Measurements from ENCODE around the gene CDH23.
"Not testable (repeated sequence)": the region's sequence is repeated elsewhere in the genome, so short reads cannot be mapped to it uniquely, and the experiment has no call there.

The CDH23 gene

GRCh38 chr10:71599518-71599917, 202.8 kb downstream of the CDH23 start:
- Histone ChIP-seq H3K27ac (ENCODE audit: low read depth, low read length) (peak overlapping the region; percentile 90), H3K4me1 (ENCODE audit: control insufficient read depth in 5 of 5, insufficient read depth in 5 of 5, low read length in 5 of 5) (peaks cover 15 to 37% (median 29%) of the 10 kb centered on the region in 5 donors), H3K9ac (ENCODE audit: low read length in 5 of 5) (no peak overlapping the region)

DNA sequence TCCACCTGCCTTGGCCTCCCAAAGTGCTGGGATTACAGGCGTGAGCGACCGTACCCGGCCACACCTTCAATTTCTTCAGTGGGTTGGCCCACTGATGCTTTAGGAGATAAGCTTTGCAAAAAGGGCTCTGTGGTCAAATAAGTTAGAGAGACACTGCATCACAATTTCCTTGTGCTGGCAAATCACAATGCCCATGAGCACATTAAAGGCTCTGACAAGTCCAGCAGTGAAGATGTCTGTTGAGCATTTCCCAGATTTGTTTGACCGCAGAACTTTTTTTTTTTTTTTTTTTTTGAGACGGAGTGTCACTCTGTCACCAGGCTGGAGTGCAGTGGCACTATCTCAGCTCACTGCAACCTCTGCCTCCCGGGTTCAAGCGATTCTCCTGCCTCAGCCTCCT, 203.5 kb downstream of the CDH23 start:
- H3K4me1 ChIP-seq (ENCODE audit: control insufficient read depth in 5 of 5, insufficient read depth in 5 of 5, low read length in 5 of 5): peaks cover 15 to 42% (median 34%) of the 10 kb centered on the region in 5 donors
- not testable (repeated sequence) for H3K27me3 ChIP-seq (ENCODE audit: control insufficient read depth in 5 of 5, insufficient read depth in 4 of 5, low read length in 5 of 5); H3K36me3 ChIP-seq (ENCODE audit: control insufficient read depth in 5 of 5, insufficient read depth in 5 of 5, low read length in 5 of 5); H3K27ac ChIP-seq (ENCODE audit: low read depth, low read length); H3K4me3 ChIP-seq (ENCODE audit: low read depth in 1 of 5, low read length in 5 of 5); H3K9ac ChIP-seq (ENCODE audit: low read length in 5 of 5); H3K9me3 ChIP-seq (ENCODE audit: control insufficient read depth in 5 of 5, low read length in 5 of 5)

More at GRCh38 chr10:71599518-71599917, 202.8 kb downstream of the CDH23 start:
- Histone ChIP-seq H3K27me3 (ENCODE audit: control insufficient read depth in 5 of 5, insufficient read depth in 4 of 5, low read length in 5 of 5) (no peaks in the 10 kb centered on the region), H3K9me3 (ENCODE audit: control insufficient read depth in 5 of 5, low read length in 5 of 5) (no peaks in the 10 kb centered on the region), H3K36me3 (ENCODE audit: control insufficient read depth in 5 of 5, insufficient read depth in 5 of 5, low read length in 5 of 5) (no peaks in the 10 kb centered on the region), H3K4me3 (ENCODE audit: low read depth in 1 of 5, low read length in 5 of 5) (no peak overlapping the region)

GRCh38 chr10:71600849-71601248, 204.1 kb downstream of the CDH23 start:
- no peak overlapping the region for H3K9ac ChIP-seq (ENCODE audit: low read length in 5 of 5)
- no peaks in the 10 kb centered on the region for H3K36me3 ChIP-seq (ENCODE audit: control insufficient read depth in 5 of 5, insufficient read depth in 5 of 5, low read length in 5 of 5)
- no peaks in the 10 kb centered on the region for H3K27me3 ChIP-seq (ENCODE audit: control insufficient read depth in 5 of 5, insufficient read depth in 4 of 5, low read length in 5 of 5)
- H3K4me1 ChIP-seq (ENCODE audit: control insufficient read depth in 5 of 5, insufficient read depth in 5 of 5, low read length in 5 of 5): peaks cover 15 to 42% (median 34%) of the 10 kb centered on the region in 5 donors
- H3K9me3 ChIP-seq (ENCODE audit: control insufficient read depth in 5 of 5, low read length in 5 of 5): no peaks in the 10 kb centered on the region
- no peak overlapping the region for H3K4me3 ChIP-seq (ENCODE audit: low read depth in 1 of 5, low read length in 5 of 5)
- H3K27ac ChIP-seq (ENCODE audit: low read depth, low read length): no peak overlapping the region

DNA sequence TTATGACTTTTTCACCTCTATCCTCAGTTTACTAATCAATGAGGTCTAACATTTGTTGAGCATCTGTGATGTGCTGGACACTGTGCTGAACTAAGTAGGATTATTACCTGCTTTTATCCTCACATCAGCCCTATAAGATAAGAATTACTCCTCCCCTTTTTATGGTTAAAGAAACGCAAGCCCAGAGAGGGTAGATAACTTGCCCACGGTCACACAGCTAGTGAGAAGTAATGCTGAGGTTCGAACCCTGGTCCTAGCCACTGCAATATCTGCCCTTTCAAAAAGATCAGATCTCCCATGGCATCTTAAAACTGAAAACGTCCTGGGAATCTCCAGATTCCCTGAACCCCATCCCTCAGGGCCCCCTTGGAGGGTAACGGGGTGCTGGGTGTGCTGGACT, 204.6 kb downstream of the CDH23 start:
- no peak overlapping the region for H3K4me3 ChIP-seq (ENCODE audit: low read depth in 1 of 5, low read length in 5 of 5)
- no peak overlapping the region for H3K9ac ChIP-seq (ENCODE audit: low read length in 5 of 5)
- no peak overlapping the region for H3K27ac ChIP-seq (ENCODE audit: low read depth, low read length)

GRCh38 chr10:71603150-71603549, 206.4 kb downstream of the CDH23 start:
- Histone ChIP-seq H3K36me3 (ENCODE audit: control insufficient read depth in 5 of 5, insufficient read depth in 5 of 5, low read length in 5 of 5) (no peaks in the 10 kb centered on the region), H3K27ac (ENCODE audit: low read depth, low read length) (no peak overlapping the region), H3K27me3 (ENCODE audit: control insufficient read depth in 5 of 5, insufficient read depth in 4 of 5, low read length in 5 of 5) (no peaks in the 10 kb centered on the region), H3K9me3 (ENCODE audit: control insufficient read depth in 5 of 5, low read length in 5 of 5) (no peaks in the 10 kb centered on the region), H3K4me3 (ENCODE audit: low read depth in 1 of 5, low read length in 5 of 5) (no peak overlapping the region), H3K4me1 (ENCODE audit: control insufficient read depth in 5 of 5, insufficient read depth in 5 of 5, low read length in 5 of 5) (peaks cover 7 to 28% (median 24%) of the 10 kb centered on the region in 5 donors), H3K9ac (ENCODE audit: low read length in 5 of 5) (no peak overlapping the region)

More for the DNA sequence above, 204.6 kb downstream of the CDH23 start:
- peaks cover 15 to 42% (median 34%) of the 10 kb centered on the region in 5 donors for H3K4me1 ChIP-seq (ENCODE audit: control insufficient read depth in 5 of 5, insufficient read depth in 5 of 5, low read length in 5 of 5)
- no peaks in the 10 kb centered on the region for H3K27me3 ChIP-seq (ENCODE audit: control insufficient read depth in 5 of 5, insufficient read depth in 4 of 5, low read length in 5 of 5)
- no peaks in the 10 kb centered on the region for H3K9me3 ChIP-seq (ENCODE audit: control insufficient read depth in 5 of 5, low read length in 5 of 5)
- no peaks in the 10 kb centered on the region for H3K36me3 ChIP-seq (ENCODE audit: control insufficient read depth in 5 of 5, insufficient read depth in 5 of 5, low read length in 5 of 5)

GRCh38 chr10:71603754-71604153, 207.0 kb downstream of the CDH23 start:
- Histone ChIP-seq H3K9ac (ENCODE audit: low read length in 5 of 5) (no peak overlapping the region), H3K4me1 (ENCODE audit: control insufficient read depth in 5 of 5, insufficient read depth in 5 of 5, low read length in 5 of 5) (peaks cover 3 to 22% (median 18%) of the 10 kb centered on the region in 5 donors), H3K27ac (ENCODE audit: low read depth, low read length) (no peak overlapping the region), H3K36me3 (ENCODE audit: control insufficient read depth in 5 of 5, insufficient read depth in 5 of 5, low read length in 5 of 5) (no peaks in the 10 kb centered on the region), H3K27me3 (ENCODE audit: control insufficient read depth in 5 of 5, insufficient read depth in 4 of 5, low read length in 5 of 5) (no peaks in the 10 kb centered on the region), H3K4me3 (ENCODE audit: low read depth in 1 of 5, low read length in 5 of 5) (no peak overlapping the region), H3K9me3 (ENCODE audit: control insufficient read depth in 5 of 5, low read length in 5 of 5) (no peaks in the 10 kb centered on the region)

- Histone ChIP-seq H3K9ac (ENCODE audit: low read length in 5 of 5) (no peak overlapping the region), H3K9me3 (ENCODE audit: control insufficient read depth in 5 of 5, low read length in 5 of 5) (no peaks in the 10 kb centered on the region), H3K27ac (ENCODE audit: low read depth, low read length) (no peak overlapping the region), H3K27me3 (ENCODE audit: control insufficient read depth in 5 of 5, insufficient read depth in 4 of 5, low read length in 5 of 5) (no peaks in the 10 kb centered on the region), H3K4me3 (ENCODE audit: low read depth in 1 of 5, low read length in 5 of 5) (no peak overlapping the region), H3K4me1 (ENCODE audit: control insufficient read depth in 5 of 5, insufficient read depth in 5 of 5, low read length in 5 of 5) (peaks cover 2 to 18% (median 11%) of the 10 kb centered on the region in 5 donors), H3K36me3 (ENCODE audit: control insufficient read depth in 5 of 5, insufficient read depth in 5 of 5, low read length in 5 of 5) (no peaks in the 10 kb centered on the region)
Measured at GRCh38 chr10:71604324-71605018, 207.8 kb downstream of the CDH23 start.

DNA sequence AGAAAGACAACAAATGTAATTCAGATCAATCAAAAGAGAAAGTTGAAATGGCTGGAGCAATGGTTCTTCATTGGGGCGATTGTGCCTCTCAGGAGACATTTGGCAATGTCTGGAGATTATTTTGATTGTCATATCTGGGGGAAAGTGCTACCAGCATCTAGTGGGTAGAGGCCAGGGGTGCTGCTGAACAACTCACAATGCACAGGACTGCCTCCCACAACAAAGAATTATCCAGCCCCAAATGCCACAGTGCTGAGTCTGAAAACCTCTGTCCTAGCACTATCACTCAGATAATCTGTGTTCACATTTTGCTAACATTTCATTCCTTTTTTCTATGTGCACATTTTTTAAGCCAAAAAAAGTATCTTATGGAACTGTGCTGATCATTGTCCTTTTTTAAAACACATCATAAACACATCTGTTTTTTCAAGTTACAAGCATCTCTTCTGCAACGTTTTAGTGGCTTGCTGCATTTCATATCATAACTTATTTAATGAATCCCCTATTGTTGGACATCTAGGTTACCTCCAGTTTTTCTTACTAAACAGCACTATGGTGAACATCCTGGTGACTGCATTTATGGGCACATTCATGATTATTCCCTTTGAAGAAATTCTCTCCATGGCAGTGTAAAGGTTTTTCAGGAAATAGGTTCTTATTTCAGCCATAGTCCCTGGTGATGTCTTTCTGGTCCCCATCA, 208.7 kb downstream of the CDH23 start:
- Histone ChIP-seq H3K27ac (ENCODE audit: low read depth, low read length) (no peak overlapping the region), H3K4me1 (ENCODE audit: control insufficient read depth in 5 of 5, insufficient read depth in 5 of 5, low read length in 5 of 5) (peaks cover 2 to 18% (median 8%) of the 10 kb centered on the region in 5 donors), H3K27me3 (ENCODE audit: control insufficient read depth in 5 of 5, insufficient read depth in 4 of 5, low read length in 5 of 5) (no peaks in the 10 kb centered on the region), H3K9me3 (ENCODE audit: control insufficient read depth in 5 of 5, low read length in 5 of 5) (no peaks in the 10 kb centered on the region), H3K36me3 (ENCODE audit: control insufficient read depth in 5 of 5, insufficient read depth in 5 of 5, low read length in 5 of 5) (no peaks in the 10 kb centered on the region), H3K9ac (ENCODE audit: low read length in 5 of 5) (no peak overlapping the region), H3K4me3 (ENCODE audit: low read depth in 1 of 5, low read length in 5 of 5) (no peak overlapping the region)

- Histone ChIP-seq H3K9ac (ENCODE audit: low read length in 5 of 5) (no peak overlapping the region), H3K9me3 (ENCODE audit: control insufficient read depth in 5 of 5, low read length in 5 of 5) (no peaks in the 10 kb centered on the region), H3K27ac (ENCODE audit: low read depth, low read length) (no peak overlapping the region), H3K4me1 (ENCODE audit: control insufficient read depth in 5 of 5, insufficient read depth in 5 of 5, low read length in 5 of 5) (peaks cover 2 to 14% (median 8%) of the 10 kb centered on the region in 5 donors), H3K4me3 (ENCODE audit: low read depth in 1 of 5, low read length in 5 of 5) (no peak overlapping the region), H3K36me3 (ENCODE audit: control insufficient read depth in 5 of 5, insufficient read depth in 5 of 5, low read length in 5 of 5) (no peaks in the 10 kb centered on the region), H3K27me3 (ENCODE audit: control insufficient read depth in 5 of 5, insufficient read depth in 4 of 5, low read length in 5 of 5) (no peaks in the 10 kb centered on the region)
Measured at GRCh38 chr10:71606257-71607081, 209.7 kb downstream of the CDH23 start.

- Histone ChIP-seq H3K36me3 (ENCODE audit: control insufficient read depth in 5 of 5, insufficient read depth in 5 of 5, low read length in 5 of 5) (no peaks in the 10 kb centered on the region), H3K27ac (ENCODE audit: low read depth, low read length) (no peak overlapping the region), H3K27me3 (ENCODE audit: control insufficient read depth in 5 of 5, insufficient read depth in 4 of 5, low read length in 5 of 5) (no peaks in the 10 kb centered on the region), H3K9me3 (ENCODE audit: control insufficient read depth in 5 of 5, low read length in 5 of 5) (no peaks in the 10 kb centered on the region), H3K4me3 (ENCODE audit: low read depth in 1 of 5, low read length in 5 of 5) (no peak overlapping the region), H3K9ac (ENCODE audit: low read length in 5 of 5) (no peak overlapping the region), H3K4me1 (ENCODE audit: control insufficient read depth in 5 of 5, insufficient read depth in 5 of 5, low read length in 5 of 5) (peaks cover 2 to 14% (median 8%) of the 10 kb centered on the region in 5 donors)
Measured at GRCh38 chr10:71607082-71607443, 210.3 kb downstream of the CDH23 start.

Data from subcutaneous abdominal adipose tissue (tissue), 5 donors.